Islet precursor cell (in vitro differentiated cells): ENCODE data around the gene PTPRB.
"Not testable (repeated sequence)": the region's sequence is repeated elsewhere in the genome, so short reads cannot be mapped to it uniquely, and the experiment has no call there.

ENCODE experiments used
- DNase-seq: peaks from one replicate; pipeline ENCODE4 v3.0.0-alpha.2; 2018

The PTPRB gene

DNA sequence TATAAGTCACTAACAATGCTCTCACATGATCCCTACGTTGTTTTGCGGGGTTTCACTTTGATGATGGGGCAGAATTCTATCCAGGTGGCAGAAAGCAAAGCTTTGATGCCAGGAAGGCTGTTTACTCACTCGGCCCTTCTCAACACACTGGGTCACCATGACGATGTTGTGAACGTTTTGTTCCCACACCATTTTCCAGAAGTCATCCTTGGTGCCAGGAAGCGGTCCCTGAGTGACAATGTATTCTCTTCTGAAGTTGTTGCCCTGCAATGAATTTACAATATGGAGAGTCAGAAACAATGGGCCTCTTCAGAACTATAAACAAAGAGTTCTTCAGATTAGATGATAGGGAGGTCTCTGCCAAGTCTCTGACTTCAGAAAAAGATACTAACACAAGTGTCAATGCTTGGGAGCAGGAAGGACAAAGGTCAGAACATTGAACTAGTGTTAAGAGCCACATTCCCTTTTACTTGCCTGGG is 101.3 kb downstream of the PTPRB start:
- no peak for DNase-seq

DNA sequence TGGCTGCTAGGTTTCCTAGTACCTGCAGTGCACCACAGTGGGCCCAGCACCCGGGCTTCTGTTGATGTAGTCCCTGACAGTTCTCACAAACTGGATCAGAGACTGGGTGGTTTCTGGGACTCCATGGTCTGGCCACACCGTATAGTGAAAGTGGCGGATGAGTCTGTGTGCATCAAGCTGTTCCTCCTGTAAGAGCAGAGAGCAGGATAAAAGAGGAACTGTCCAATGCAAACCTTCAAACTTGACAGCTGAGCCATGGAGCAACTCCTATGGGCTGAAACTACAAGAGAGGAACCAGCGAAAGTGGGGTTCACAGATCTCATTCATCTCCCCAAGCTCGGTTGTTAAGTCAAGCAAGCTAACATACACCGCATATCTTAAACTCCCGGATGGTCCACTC is 102.8 kb downstream of the PTPRB start:
- DNase-seq = no peak

DNA sequence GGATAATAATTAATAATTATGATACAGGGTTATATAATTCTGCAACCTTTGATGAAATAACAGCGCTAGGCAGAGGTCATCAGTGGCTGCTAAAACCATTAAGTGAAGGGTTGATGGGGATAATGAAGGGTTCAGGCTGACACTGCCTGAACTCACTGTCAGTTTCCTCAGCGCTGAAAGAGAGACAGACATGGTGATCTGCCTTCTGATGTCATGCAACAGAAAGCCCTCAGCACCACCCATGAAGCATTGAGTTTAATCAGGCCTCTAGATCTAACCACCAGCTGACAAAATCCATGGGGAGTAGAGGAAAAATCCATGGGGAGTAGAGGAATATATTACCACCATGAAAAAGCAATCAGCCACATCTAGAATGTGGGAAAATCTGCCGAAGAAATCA is 107.6 kb downstream of the PTPRB start:
- DNase-seq = no peak

- no peak for DNase-seq
Measured at GRCh38 chr12:70520847-70521246, 116.4 kb downstream of the PTPRB start.

- DNase-seq = no peak
Measured at GRCh38 chr12:70513426-70513825, 123.8 kb downstream of the PTPRB start.

DNA sequence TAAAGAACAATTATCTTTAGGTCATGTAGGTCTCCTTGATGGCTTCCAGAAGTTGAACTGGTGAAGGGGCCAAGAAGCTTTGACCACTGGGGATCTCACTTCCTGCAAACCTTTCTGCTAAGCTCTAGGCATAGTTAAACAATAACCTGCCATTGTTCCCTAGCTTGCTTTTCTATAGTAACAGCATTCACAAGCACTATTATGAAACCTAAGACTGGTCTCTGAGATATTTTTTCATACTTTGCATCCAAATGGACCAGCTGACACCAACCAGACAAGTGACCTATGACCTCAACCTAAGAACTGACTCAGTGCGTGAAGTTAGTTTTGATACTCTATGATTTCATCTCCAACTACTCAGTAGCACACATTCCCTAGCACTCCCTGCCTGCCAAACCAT is 129.1 kb downstream of the PTPRB start:
- no peak for DNase-seq

- no peak for DNase-seq
Measured at GRCh38 chr12:70507442-70507841, 129.8 kb downstream of the PTPRB start.

DNA sequence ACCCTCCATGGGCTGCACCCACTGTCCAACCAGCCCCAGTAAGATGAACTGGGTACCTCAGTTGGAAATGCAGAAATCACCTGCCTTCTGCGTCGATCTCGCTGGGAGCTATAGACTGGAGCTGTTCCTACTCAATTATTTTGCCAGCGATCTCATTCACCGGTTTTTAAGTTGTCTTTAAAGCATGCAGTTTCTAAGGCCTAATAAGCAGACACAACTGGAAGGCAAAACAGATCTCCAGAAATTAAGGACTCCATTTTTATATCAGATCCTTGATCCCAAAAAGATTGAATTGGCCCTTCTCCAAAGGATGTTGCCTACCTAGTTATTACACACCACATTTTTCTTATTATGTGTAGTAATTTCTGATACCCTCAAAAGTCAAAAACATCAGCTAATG is 139.7 kb downstream of the PTPRB start:
- DNase-seq = no peak

DNA sequence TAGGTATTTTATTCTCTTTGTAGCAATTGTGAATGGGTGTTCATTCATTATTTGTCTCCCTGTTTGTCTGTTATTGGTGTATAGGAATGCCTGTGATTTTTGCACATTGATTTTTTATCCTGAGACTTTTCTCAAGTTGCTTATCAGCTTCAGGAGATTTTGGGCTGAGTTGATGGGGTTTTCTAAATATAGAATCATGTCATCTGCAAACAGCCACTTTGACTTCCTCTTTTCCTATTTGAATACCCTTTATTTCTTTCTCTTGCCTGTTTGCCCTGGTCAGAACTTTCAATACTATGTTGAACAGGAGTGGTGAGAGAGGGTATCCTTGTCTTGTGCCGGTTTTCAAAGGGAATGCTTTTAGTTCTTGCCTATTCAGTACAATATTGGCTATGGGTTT is 144.3 kb downstream of the PTPRB start:
- not testable (repeated sequence) for DNase-seq

- not testable (repeated sequence) for DNase-seq
Measured at GRCh38 chr12:70490928-70491327, 146.3 kb downstream of the PTPRB start.

DNA sequence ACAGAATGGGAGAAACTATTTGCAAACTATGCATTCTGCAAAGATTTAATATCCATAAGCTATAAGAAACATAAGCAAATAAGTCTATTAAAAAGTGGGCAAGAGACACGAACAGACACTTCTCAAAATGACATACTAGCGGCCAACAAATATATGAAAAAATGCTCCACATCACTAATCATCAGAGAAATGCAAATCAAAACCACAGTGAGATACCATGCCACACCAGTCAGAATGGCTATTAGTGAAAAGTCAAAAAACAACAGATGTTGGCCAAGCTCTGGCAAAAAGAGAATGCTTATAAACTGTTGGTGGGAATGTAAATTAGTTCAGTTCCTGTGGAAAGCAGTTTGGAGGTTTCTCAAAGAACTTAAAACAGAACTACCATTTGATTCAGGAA is 149.8 kb downstream of the PTPRB start:
- no peak for DNase-seq

- DNase-seq = no peak
Measured at GRCh38 chr12:70486588-70486987, 150.6 kb downstream of the PTPRB start.

DNA sequence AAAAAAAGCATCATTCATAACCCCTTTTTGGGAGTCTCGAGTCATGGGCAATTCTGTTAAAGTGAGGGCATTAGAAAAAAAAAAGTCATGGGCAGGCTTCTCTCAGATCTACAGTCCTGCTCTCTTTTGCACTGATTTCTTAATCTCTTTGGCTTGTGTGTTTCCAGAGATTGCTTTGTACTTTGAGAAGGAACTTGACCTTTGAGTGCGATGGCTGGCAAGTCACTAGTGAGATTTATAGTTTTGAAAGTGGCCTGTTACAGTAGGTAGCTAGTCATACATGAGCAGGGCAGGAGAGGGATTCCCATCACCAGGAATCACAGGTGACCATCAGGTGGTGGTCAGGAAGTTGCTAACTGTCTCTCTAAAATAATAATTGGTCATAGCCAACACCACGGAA is 151.5 kb downstream of the PTPRB start:
- DNase-seq = no peak

DNA sequence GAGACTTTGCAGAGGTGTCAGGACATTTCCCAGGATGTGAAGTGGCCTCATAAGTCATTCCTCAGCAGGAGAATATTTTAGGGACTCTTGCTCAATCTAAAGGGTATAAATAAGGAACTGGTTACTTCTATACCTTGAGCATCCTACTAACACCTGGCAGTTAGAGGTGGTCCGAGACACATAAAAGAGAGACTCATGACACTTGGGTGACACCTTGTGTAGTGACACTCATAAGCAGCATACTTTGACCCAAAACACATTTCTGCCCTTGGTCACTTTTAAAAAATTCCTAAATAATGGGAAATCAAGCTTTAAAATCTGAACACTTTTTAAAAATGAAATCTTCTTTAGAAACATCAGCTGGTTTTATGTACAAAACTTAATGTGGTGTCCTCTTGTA is 152.8 kb downstream of the PTPRB start:
- DNase-seq = no peak

DNA sequence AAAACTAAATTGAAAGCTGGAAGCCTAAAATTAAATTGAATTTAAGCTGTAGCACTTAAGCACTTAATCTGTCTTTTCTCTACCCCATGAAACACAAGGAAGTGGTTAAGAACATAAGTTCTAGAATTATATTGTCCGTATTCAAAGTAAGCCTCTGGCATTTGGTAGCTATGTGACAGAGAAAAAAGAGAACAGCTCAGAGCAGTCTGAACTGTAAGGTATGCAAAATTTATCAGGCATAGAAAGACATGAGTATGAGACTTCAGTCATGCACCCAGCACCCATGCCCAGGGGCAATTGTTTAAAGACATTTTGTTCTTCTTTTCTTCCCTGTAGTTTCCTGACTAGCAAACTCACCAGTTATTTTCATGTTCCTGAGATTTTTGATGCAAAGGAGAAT is 154.5 kb downstream of the PTPRB start:
- DNase-seq = no peak

- DNase-seq = no peak
Measured at GRCh38 chr12:70469221-70469820, 167.9 kb downstream of the PTPRB start.

- DNase-seq = no peak
Measured at GRCh38 chr12:70468741-70469140, 168.5 kb downstream of the PTPRB start.

DNA sequence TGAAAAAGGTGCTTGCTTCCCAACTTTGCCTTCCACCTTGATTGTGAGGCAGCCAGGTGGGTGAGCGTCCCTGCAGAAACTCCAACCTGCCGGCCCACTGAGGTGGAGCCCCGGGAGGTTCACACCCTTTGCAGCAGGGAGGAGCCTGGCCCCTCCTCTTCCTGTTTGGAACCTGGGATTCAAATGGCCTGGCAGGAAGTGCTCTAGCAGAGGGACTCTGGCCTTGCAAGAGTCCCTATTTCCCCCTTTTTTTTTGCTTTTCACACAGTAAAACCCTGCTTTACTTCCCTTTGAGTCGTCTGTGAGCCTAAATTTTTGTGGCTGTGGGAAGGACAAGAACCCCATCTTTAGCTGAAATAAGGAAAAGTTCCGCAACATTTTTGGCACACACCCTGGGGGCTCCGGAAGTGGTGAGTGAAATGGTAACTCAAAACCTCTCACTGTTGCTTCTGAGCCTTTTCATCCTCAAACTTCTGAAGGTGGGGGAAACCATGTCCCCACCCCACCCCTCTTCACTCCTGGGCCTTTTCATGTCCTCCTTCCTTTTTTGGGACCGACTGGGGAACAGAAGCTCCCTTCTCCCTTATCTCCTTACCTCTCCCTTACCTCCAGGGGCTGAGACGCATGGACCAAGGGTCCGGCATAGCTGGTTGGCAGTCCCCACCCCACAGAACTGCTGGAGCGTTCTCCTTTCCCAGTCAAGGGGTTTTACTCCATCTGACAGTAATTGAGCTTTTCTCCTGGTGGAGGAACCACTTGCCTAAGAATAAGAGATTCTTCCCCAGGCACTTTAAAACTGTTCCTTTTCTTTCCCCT is 169.1 kb downstream of the PTPRB start:
- DNase-seq = no peak

DNA sequence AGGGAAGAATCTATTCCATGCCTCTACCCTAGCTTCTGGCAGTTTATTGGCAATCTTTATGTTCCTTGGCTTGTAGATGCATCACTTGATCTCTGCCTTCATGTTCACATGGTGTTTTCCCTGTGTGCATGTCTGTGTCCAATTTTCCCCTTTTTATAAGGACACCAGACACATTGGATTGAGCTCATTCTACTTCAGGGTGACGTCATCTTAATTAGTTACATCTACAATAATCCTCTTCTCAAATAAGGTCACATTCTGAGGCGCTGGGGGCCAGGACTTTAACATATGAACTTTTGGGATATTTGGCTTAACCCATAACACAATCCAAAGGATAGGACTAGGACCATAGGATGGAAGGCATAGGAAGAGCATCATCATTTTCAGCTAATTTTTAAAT is 169.8 kb downstream of the PTPRB start:
- no peak for DNase-seq

- no peak for DNase-seq
Measured at GRCh38 chr12:70466753-70467152, 170.5 kb downstream of the PTPRB start.
